GM18870 (cell line): ENCODE results near the gene PIAS3.
"Not testable (repeated sequence)": the region's sequence is repeated elsewhere in the genome, so short reads cannot be mapped to it uniquely, and the experiment has no call there.

ENCODE experiments used
- ATAC-seq: cut with Tn5 transposase; IDR thresholded peaks from one replicate; pipeline ENCODE4 v1.9.1; 2021; ENCODE audit warnings: moderate library complexity; ENCODE audit not compliant: unreplicated experiment

The PIAS3 gene

DNA sequence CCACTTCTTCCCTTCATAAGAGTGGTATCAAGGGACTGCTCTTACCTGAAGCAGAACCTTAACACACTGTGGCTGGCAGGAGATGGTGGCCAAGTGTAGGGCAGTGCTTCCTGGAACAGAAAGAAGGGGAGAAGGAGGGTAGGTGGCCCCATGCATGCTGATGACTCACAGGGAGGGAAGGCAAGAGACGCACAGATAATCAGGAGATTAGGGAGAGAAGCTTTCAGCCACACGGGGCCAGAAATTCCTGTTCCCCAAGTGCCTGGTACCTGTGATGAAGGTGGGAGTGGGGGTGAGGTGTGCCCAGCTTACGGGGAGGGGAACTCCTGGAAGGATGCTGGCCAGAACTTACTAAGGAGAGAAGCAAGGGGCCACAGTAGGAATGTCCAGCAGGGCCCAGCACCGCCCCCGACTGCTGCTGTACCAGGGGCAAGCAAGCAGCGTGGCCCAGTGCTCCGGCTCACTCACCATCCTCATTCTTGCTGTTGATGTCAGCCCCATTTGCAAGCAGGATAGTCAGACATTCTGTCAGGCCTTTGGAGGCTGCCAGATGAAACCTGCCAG, 19.1 kb upstream of the PIAS3 start:
- ATAC-seq: no peak

DNA sequence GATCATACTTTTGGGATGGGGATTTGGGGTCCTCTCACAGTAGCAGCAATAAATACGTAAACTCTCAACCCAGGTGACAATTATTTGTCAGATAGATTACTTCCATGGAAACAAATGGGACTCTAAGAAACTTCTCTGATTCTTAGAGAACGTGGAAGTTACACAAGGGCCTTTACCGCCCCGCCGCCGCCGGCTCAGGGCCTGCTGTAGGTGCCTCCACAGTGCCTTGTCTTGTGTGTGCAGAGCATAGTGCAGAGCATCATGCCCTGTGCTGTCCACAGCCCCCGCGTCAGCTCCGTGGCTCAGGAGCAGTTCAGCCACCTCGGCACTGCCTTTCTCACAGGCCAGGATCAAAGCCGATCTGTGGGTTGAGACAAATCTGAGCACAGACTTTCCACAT, 15.8 kb upstream of the PIAS3 start:
- no peak for ATAC-seq

DNA sequence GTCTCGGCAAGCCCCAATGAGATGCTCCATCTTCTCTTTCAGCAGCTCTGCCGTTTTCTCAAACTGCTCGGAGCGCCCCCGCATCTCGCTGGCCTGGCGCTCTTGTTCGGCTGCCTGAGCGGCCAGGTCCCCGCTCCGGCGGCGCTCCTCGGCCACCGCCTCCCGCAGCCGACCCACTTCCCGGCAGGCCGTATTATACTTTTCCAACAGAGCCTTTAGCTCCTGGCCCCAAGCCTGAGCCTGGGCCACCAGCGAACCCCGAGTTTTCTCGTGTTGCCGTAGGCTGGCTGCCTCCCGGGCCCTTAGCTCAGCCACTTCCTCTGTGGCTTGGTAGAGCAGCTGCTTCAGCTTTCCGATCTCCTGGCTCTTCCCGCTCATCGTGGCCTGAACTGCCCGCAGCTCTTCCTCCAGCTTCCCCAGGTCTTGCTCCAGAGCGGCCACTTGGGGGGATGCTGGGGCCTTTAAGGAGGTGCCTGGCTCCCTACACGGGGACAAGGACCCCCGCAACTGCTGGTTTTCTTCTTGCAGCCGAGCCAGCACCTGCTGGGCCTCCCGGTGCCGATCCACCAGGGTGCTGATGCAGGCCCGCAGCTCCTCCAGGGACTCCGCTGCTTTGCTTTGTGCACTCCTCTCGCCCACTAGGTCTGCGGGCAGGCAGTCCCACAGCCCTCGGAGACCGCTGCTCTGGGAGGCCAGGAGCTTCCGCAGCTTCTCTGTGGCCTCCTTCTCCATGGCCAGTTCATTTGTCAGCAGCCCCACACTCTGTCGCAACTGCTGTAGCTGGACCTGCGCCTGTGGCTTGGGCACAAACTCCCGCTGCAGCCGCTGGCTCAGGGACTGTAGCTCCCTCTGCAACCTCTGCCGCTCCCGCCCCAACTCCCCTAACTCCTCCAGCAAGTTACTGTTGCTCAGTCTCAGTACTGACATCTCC, 13.4 kb upstream of the PIAS3 start:
- ATAC-seq: no peak

DNA sequence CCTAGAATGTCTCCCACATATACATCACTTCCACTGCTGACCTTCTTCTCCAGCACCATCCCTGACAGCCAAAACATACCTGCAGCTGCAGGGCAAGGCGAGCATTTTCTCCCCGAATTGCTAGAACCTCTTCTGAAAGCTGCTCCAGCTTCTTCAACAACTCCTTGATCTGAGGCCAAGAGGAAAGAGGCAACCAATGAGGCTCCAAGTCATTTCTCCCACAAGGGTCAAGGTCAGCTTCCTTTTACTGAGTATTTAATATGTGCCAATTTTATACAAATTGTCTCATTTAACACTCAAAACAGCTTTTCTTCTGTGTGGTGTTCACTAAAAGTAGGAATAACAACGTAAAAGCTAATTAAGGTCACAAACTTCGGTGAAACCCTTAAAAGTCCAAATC, 9.4 kb upstream of the PIAS3 start:
- ATAC-seq: no peak

DNA sequence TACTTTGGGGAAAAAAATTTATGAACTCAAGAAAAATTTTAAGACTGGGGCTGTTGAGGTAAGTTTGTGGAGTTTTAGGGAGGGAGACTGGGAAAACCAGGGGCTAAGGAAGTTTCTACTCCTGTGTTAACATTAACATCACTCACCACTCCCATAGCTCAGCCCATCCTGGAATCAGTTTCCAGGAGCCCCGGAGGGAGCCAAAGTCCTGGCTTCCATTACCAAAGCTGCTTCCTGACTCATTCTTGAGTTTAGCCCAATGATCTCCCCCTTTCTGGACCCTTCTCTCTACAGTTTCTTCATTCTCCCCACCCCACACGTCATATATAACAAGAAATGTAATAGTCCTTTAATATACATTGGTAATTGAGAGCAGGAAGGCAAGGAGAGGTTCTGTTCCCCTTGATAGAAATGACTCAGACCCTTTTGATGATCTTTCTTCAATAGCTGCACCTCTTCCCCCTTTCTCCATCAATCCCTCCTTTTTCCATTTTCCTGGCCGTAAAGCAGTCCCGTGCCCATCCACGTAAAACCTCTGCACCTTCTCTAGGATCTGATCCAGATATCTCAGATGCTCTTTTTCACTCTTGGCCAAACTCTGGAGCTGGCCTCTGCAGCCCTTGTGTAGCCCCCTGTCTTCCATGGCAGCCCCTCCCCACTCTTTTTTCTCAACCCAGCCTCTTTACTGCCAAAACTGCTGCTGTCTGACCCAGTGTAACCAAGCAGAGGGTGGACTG, 4.6 kb upstream of the PIAS3 start:
- no peak for ATAC-seq

DNA sequence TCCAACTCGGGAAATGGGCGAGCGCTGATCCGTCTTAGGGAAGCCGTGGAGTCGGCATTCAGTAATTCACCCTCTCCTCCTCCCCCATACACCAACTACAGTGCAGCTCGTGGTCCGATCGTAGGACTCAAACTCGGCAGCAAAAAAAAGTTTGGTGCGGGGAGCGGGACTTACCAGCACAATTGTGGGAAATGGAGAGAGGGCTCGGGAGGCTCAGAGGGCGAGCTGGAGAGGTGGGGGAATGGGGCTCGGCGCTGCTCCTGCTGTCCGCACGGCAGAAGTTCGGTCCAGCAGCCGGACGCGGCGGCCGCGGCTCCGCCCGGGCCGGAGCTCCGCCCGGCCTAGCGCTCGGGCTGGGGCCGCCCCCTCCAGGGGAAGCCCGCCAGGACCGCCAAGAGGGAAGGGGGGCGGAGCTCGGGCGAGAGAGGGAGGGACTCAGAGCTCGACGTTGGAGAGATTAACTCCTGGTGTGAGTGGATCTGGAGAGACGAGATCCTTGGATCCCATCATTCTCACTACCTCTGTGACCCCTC, 676 bp upstream of the PIAS3 start:
- peak; percentile 59 for ATAC-seq

DNA sequence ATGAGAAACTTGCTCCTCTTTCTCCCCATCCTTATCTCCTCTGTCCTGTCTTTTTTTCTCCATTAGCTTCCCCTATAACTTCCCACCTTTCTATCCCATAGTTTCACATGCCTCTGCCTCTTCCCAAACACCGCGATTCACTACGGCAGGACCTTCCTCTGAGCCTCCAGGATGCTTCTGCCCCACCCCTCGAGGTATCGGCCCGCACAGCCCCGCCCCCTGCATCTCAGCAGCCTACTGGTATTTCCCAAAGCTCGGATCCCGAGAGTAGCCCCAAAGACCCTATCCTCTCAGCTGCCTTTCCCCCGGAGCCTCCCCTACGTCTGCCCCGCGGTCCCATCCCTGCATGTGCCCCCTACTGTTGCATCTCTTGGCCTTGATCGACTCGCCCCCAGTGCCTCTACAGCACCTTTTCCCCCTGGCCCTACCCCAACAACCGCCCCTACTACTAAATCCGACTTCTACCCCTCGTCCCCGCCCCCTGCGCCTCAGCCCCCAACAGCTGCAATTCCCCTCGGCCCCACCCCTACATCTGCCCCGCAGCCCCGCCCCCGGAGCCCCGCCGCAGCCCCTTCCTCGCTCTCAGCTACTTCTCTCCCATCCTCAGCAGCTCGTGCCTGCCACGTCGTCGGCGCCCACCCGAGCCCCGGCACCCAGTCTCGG, 512 bp downstream of the PIAS3 start:
- ATAC-seq: no peak

DNA sequence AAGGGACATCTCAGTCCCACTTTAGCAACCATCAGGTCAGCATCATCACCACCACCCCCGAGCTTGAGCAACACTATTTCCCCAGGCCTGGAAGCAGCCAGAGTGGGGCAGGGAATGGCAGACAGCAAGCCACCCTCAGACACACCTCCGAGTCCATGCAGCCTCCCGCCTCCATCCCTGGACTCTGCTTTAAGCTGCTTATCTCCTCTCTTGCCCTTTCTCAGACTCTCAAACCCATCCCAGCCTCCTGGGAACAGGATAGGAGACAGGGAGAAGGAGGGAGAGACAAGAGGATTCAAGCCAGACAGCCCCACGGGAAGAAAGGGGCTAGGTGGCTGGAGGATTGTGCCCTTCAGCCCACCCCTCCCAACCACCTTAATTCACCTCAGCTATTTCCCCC, 1.7 kb downstream of the PIAS3 start:
- ATAC-seq: no peak

DNA sequence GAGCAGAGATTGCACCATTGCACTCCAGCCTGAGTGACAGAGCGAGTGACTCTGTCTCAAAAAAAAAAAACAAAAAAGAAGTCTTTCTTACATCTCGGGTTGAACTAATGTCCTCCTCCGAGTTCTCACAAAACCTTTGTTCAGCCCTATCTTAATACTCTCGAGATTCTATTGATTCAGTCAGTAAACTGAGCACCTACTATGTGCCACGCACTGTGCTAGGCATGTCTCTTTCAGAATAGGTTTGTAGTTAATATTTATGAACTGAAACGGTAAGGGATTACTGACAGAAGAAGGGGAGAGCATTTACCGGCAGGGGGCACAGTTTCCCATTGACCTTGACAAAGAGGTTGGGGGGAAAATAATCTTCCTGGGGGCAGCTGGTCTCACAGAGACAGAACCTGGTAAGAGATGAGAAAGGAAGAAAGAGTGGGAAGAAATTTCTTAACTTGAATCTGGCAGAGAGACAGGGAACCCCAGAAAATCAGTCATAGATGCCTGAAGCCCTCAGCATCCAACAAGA, 3.4 kb downstream of the PIAS3 start:
- no peak for ATAC-seq

DNA sequence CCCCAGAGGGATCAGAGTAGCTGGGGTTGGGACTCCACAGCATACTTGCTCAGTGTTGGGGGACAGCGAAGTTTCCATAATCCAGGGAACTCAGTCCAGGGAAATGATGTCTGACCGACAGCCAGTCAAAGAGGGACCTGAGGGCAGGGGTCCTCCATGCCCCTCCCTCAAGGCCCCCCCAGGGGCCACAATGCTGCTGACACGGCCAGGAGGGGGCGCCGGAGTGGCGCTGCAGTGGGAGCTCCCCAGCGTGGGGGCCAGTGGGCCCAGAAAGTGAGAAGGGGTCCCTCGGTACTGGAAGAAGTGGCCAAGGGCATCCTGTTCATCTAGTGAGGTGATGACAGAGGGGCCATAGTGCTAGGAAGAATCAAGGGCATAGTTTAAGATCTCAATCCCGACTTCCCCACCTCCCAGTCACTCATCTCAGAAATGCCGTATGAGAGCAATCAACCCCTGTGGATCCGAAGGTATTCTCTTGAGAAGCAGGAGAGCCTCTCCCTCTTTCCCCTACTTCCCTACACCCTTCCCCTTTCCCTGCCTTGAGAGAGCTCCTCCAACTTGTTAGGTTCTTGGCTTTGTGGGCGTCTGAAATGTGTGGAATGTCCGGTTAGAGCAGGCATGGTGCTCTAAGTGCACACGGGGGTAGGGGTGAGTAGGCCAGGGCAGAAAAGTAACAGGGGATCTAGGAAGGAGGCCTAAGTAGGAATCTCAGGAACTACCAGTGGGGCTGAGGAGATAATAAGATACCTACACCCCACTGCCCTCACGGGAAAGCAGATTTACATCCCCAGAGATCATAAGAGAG, 9.3 kb downstream of the PIAS3 start:
- ATAC-seq: no peak

DNA sequence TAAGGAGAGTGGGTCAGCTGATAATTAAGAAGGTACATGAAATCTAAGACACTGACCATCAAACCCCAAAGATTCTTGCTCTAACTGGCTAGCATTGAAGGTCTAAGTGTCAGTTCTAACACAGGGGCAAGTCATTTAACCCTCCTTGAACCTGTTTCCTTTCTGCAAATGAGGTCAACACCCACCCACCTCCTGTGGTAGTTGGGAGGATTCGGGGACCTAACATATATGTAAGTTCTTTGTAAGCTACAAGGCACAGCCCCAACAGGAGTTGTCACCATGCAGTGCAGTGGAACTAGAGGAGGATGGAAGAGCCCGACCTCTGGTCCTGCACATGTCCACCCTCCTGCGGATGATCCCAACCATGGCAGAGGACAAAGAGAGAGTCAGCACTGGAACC, 11.1 kb downstream of the PIAS3 start:
- no peak for ATAC-seq

DNA sequence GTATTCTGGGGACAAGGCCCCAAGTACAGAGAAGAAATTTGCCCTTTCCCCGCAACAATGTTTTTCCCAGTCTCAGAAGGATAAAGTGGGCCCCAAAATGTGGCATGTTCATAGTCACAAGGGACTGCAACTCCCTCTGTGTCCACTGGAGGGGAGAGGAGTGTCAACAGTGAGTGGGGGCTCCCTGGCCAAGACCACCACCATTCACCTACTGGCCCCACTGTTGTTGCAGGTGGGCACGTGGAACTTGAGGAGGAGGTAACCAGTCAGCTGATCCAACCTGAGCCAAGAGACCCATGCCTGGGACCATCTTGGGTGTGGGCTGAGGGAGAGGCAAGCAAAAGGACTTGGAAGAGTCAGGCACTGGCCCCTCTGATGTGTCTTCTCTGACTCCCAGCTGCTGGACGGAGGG, 12.7 kb downstream of the PIAS3 start:
- no peak for ATAC-seq

DNA sequence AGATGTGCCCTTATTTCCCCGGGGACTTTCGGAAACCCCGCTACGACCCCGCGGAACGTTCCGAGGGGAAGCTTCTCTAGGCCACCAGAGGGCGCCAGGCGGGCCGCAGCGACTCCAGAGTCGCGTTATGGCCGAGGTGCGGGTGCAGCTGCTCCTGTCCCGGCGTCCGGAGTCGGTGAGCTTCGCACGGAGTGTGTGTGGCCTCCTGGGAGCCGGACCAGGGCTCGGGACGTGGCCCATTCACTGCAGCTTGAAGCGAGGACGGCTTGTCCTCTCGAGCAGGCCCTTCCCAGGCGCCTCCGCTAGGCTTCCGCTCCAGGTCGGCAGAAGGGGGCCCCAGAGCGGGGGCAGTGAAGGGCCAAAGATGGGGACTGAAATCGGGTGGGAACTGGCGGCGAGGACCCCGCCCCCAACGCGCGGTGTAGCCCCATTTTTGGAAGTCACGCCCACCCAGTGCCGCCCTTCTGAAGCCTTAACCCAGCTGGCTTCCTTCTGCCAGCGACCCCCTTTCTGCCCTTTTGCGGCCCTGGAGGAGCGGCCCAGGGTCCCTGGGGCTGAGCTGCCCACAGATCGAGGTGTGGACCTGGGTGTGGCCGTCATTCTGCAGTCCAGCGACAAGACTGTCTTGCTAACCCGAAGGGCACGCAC, 13.2 kb downstream of the PIAS3 start, which contains the start of gene NUDT17:
Gene NUDT17, plus strand, starts transcription at position 117 of the 648 bp plus-strand sequence. Its CDS starts 11 bp downstream, at position 128.
- ATAC-seq: peak; percentile 27

DNA sequence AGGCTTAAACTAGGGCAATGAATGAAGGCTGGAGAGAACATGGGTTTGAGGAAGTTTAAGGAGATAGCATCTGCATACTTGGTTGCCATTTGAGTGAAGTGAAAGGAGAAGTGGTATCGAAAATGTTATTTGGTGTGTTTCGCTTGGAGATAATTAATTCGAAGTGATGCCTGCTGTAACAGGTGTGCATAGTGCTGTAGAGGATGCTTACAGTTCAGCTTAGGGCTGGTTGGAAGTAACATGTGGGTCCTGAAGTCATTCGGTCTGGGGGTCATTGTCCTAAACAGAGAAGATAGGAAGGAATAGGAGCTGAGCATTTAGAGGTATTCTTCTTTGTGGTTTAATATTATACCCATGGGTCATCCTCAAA, 13.8 kb downstream of the PIAS3 start:
- ATAC-seq: peak; percentile 88

DNA sequence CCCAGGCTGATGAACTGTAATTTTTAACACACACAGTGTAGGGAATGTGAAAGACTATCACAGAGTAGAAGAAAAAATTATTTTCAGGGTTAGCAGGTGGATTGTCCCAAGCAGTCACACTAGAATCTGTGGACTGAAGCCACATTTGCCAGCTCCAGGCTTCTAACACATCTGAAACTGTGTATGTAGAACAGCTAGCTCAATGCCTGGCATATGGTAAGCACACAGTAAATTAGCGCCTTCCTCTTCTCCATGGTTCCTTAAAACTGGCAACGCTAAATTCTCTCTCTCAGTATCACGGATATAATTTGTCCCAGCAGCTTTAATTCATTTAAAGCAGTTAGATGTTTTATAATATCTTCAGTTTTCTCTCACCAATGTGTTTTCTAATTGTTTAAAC, 15.8 kb downstream of the PIAS3 start:
- no peak for ATAC-seq

DNA sequence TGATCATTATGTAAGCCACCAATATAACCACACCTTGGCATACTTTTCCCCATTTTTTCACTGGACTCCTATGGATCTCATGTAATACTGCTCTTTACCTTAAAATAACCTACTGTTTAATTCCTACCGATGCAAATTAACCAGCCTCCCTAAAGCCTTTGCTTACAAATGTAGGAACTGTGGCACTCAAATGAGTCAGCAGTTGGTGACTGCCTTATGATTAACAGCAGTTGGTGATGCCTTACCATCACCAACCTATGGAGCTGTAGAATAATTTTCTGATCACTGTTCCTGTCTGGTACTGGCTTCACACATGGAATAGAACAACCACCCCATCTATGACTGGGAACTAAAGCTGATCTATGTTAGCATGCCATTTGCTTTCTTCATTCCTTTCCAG, 21.2 kb downstream of the PIAS3 start:
- ATAC-seq: no peak

DNA sequence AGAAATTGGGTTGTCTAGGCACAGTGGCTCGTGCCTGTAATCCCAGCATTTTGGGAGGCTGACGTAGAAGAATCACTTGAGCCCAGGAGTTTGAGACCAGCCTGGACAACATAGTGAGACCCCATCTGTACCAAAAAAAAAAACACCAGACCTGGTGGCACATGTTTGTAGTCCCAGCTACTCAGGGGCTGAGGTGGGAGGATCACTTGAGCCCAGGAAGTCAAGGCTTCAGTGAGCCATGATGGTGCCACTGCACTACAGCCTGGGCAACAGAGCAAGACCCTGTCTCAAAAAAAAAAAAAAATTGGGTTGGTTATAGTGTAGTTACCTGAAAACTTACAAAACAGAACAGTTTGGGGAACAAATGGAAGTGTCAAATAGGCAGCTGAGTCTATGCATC, 28.1 kb downstream of the PIAS3 start:
- not testable (repeated sequence) for ATAC-seq

DNA sequence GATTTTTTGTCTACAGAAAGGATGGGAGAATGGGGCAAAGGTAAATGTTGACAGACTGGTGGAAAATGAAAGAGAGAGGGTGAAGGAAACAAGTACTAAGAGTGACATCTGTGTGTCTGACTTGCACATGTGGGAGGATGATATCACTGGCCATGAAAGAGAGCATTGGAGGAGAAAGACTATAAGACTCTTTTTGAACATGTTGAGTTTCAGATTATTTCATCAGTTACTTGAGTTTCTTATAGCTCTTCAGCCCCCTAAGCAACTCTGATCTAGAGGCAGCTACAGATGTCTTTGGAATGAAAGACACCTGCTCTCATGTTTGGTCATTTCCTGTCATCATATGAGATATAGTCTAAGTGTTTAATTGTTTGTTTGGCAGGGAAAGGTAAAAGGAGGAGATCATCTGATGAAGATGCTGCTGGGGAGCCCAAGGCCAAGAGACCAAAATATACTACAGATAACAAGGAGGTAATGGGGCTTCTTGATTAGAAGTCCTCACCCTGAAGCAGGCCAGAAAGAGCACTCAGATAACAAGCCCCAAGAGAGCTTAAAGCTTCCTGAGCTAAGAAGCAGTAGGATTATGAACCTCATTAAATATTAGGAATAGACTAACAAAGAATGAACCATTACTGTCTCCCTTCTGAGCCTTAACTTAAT, 30.4 kb downstream of the PIAS3 start:
- no peak for ATAC-seq

DNA sequence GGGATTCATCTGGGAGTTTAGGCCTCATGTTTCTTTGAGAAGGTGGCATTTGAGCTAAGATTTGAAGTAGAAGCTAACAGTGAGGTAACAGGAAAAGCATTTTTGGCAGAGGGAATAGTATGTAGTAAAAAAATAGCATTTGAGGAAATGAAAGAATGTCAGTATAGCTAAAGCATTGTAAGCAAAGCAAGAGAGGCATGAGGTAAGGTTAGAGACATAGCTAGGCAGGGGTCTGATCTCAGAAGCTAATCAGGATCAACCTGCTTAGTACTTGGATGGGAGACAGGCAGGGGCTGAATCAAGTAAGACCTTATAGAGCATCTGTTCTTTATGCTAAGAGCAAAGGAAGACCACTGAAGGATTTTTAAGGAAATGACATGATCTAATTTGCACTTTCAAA, 30.9 kb downstream of the PIAS3 start:
- ATAC-seq: no peak
